ENCODE results near the gene CACNG3. TPM values are rescaled to one million over a fixed set of nuclear protein-coding genes. Genes with fewer than 3 reads are reported as not detected.

CACNG3 gene
- total and polyA plus RNA-seq, 2 of the 13 experiments (the other 11 are each of a cell fraction or from before 2014, with no cell fraction given) = not detected

DNA sequence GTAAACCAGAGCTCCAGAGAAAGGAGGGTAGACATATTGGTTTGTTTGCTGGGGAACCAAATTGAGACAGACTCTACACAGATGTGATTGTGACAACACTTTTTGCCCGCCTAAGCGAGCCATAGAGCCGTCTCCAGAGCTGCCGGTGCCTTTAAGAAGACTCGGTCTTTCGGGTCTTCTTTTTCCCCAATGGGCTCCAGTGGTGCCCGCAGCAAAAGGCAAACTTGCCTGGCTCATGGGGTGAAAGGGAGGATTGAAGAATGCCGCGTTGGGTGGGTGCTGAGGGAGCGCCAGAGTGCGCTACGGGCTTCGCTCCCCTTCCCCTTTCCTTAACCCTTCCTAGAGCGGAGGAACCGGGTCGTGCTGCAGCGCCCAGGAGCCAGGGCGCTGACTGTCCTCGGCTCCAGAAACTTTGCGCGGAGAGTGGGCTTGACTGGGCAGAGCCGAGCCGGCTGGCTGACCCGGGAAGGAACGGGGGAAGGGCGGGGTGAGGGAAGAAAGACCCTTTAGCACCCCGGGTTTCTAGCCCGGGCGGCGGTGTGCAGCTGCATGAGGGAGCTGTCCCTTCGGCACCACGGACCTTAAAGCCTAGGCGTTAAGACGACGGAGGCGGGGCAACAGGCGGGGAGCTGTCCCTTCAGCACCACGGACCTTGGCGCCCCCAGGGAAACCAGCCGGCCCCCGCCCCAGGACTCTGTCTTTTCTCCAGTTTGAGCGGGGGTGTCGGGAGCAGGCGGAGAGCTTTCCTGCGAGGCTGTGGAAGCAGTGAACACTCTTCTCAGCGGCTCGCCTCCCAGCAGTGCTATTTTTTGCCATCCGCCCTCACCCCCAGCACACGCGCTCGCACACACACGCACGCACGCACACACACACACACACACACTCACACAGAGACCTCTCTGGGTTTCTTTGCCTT, at the start of gene CACNG3 (continued):
- TF ChIP-seq NCOA2 (CRISPR knock-in tag; IDR thresholded peaks at IDR 0.05) (no peak), TAF1 (CRISPR knock-in tag; IDR thresholded peaks at IDR 0.05) (no peak), SYNCRIP (IDR thresholded peaks at IDR 0.05; ENCODE audit: insufficient read depth, low read depth, low read length) (no peak), CENPT (CRISPR knock-in tag; IDR thresholded peaks at IDR 0.05; ENCODE audit: low read depth) (no peak), TERF1 (CRISPR knock-in tag; IDR thresholded peaks at IDR 0.05) (no peak), MED13 (CRISPR knock-in tag; IDR thresholded peaks at IDR 0.05) (no peak), ZSCAN12 (CRISPR knock-in tag; IDR thresholded peaks at IDR 0.05) (no peak), ZNF407 (CRISPR knock-in tag; IDR thresholded peaks at IDR 0.05; ENCODE audit: not compliant biosample characterization) (no peak), SP2 (CRISPR knock-in tag; IDR thresholded peaks at IDR 0.05) (no peak), TBP (CRISPR knock-in tag; IDR thresholded peaks at IDR 0.05) (no peak), SRSF9 (IDR thresholded peaks at IDR 0.05; ENCODE audit: borderline replicate concordance, insufficient read depth, low read depth, low read length, poor library complexity, severe bottlenecking) (no peak), GLMP (CRISPR knock-in tag; IDR thresholded peaks at IDR 0.05; ENCODE audit: borderline replicate concordance) (no peak), PBX3 (CRISPR knock-in tag; IDR thresholded peaks at IDR 0.05; ENCODE audit: borderline replicate concordance) (no peak), ETV6 (CRISPR knock-in tag; conservative IDR thresholded peaks at IDR 0.05) (0 out of 2 replicates have a peak, but pooled peaks have one; percentile 39), SRY (CRISPR knock-in tag; IDR thresholded peaks at IDR 0.05) (no peak), ZNF121 (CRISPR knock-in tag; IDR thresholded peaks at IDR 0.05) (no peak), ZNF20 (CRISPR knock-in tag; IDR thresholded peaks at IDR 0.05) (no peak)
